Muscle of leg (tissue), 16 donors: ENCODE measurements around the gene RCBTB2. TPM values are rescaled to one million over a fixed set of nuclear protein-coding genes. Genes with fewer than 3 reads are reported as not detected.
A peak's percentile ranks its signal among the peaks of the same experiment; 100 is the strongest.
"Not testable (repeated sequence)": the region's sequence is repeated elsewhere in the genome, so short reads cannot be mapped to it uniquely, and the experiment has no call there.

Source experiments
- DNase-seq: peaks from one replicate; pipeline ENCODE4 v3.0.0; 2013
- H3K27ac ChIP-seq: one replicate; pipeline ENCODE4 v1.5.1; 2013; ENCODE audit warnings: mild to moderate bottlenecking, low read length, control low read depth
- H3K27me3 ChIP-seq: one replicate; pipeline ENCODE4 v1.6.1; 2013; ENCODE audit warnings: low read length; ENCODE audit not compliant: control insufficient read depth, insufficient read depth
- H3K36me3 ChIP-seq: one replicate; pipeline ENCODE4 v1.6.1; 2013; ENCODE audit warnings: low read length; ENCODE audit not compliant: control insufficient read depth, insufficient read depth
- H3K4me1 ChIP-seq: one replicate; pipeline ENCODE4 v1.6.1; 2013; ENCODE audit warnings: low read length; ENCODE audit not compliant: control insufficient read depth, insufficient read depth
- H3K4me3 ChIP-seq: one replicate; pipeline ENCODE4 v1.5.1; 2013; ENCODE audit warnings: low read length, control low read depth
- H3K9me3 ChIP-seq: replicated peaks from 2 replicates; pipeline ENCODE4 v1.6.1; 2013; ENCODE audit warnings: low read depth, low read length; ENCODE audit not compliant: control insufficient read depth
- WGBS: methylation state at CpG from one replicate; pipeline ENCODE4 v1.1.5; 2013; ENCODE audit warnings: missing lambda C conversion rate; ENCODE audit not compliant: insufficient coverage; 5-methylcytosine and 5-hydroxymethylcytosine counted together
- long read RNA-seq, 11 donors: transcript quantifications; one replicate each; lab custom pipeline, GENCODE V29; 2026
- polyA plus RNA-seq, 8 donors: library from polyadenylated mRNA; unstranded; fragments of 120-200 nt; gene quantifications; one replicate each; pipeline versions ENCODE4 v1.2.1 to v1.2.3, GENCODE V29; 2013; ENCODE audit warnings: inconsistent platforms in 1 of 8, low replicate concordance in 1 of 8; ENCODE audit not compliant: insufficient read length in 8 of 8, insufficient read depth in 1 of 8
- total RNA-seq: library from RNA; stranded (reverse); fragments of 120-200 nt; gene quantifications from one replicate; pipeline ENCODE4 v1.2.4, GENCODE V29; 2013

Gene RCBTB2
- total RNA-seq, result 21.1 TPM
- polyA plus RNA-seq, result 10 to 100 TPM; 21.4 to 32.7 (median 24.6) TPM
- long read RNA-seq, donor 1, partial matches to known transcripts, result 0 of 4 reads
- long read RNA-seq, donor 1, other reads (novel, unspliced or antisense), result 0 of 4 reads
- long read RNA-seq, donor 2, result 0 reads
- long read RNA-seq, donor 3, partial matches to known transcripts, result 0 of 1 reads
- long read RNA-seq, donor 3, other reads (novel, unspliced or antisense), result 0 of 1 reads
- long read RNA-seq, donor 4, partial matches to known transcripts, result 6 of 6 reads
- long read RNA-seq, donor 4, other reads (novel, unspliced or antisense), result 0 of 6 reads
- long read RNA-seq, donor 5, transcript RCBTB2-206 (12 exons, 2,984 nt), result minor isoform, 5 of 16 reads
- long read RNA-seq, donor 5, transcript RCBTB2-201 (15 exons, 3,232 nt), result major isoform, 11 of 16 reads
- long read RNA-seq, donor 5, partial matches to known transcripts, result 0 of 16 reads
- long read RNA-seq, donor 5, other reads (novel, unspliced or antisense), result 0 of 16 reads
- long read RNA-seq, donor 6, partial matches to known transcripts, result 0 of 1 reads
- long read RNA-seq, donor 6, other reads (novel, unspliced or antisense), result 0 of 1 reads
- long read RNA-seq, donor 7, partial matches to known transcripts, result 0 of 4 reads
- long read RNA-seq, donor 7, other reads (novel, unspliced or antisense), result 0 of 4 reads
- long read RNA-seq, donor 8, partial matches to known transcripts, result 0 of 7 reads
- long read RNA-seq, donor 8, other reads (novel, unspliced or antisense), result 0 of 7 reads
- long read RNA-seq, donor 9, partial matches to known transcripts, result 0 of 2 reads
- long read RNA-seq, donor 9, other reads (novel, unspliced or antisense), result 0 of 2 reads
- long read RNA-seq, donor 10, transcript RCBTB2-201 (15 exons, 3,232 nt), result major isoform, 5 of 8 reads
- long read RNA-seq, donor 10, partial matches to known transcripts, result 0 of 8 reads
- long read RNA-seq, donor 10, other reads (novel, unspliced or antisense), result 0 of 8 reads
- long read RNA-seq, donor 11, partial matches to known transcripts, result 0 of 1 reads
- long read RNA-seq, donor 11, other reads (novel, unspliced or antisense), result 0 of 1 reads

GRCh38 chr13:48532506-48533499, at the start of gene RCBTB2:
Gene RCBTB2, minus strand, starts transcription at chr13:48533080. Its CDS starts 11,141 bp downstream, at chr13:48521939.
- peak; percentile 99 for DNase-seq
- peak within 1 kb of the TSS; percentile 81 for H3K4me3 ChIP-seq
- H3K27ac ChIP-seq, result peak within 1 kb of the TSS; percentile 97
- no peaks in the 10 kb centered on the region for H3K36me3 ChIP-seq
- H3K4me1 ChIP-seq, result peaks cover 12% of the 10 kb centered on the region
- H3K27me3 ChIP-seq, result no peaks in the 10 kb centered on the region
- H3K9me3 ChIP-seq, result no peaks in the 10 kb centered on the region
- WGBS, result under 1% methylated on average over 62 of the region's 84 CpGs

GRCh38 chr13:48582084-48582483, 49.2 kb upstream of the RCBTB2 start:
- 92% methylated on average over 3 of the region's 3 CpGs for WGBS
- peaks cover 22% of the 10 kb centered on the region for H3K4me1 ChIP-seq

GRCh38 chr13:48580896-48581295, 48.0 kb upstream of the RCBTB2 start:
- H3K9me3 ChIP-seq, result no peaks in the 10 kb centered on the region
- no peaks in the 10 kb centered on the region for H3K27me3 ChIP-seq
- H3K4me1 ChIP-seq, result peaks cover 18% of the 10 kb centered on the region
- no peaks in the 10 kb centered on the region for H3K36me3 ChIP-seq
- no peak overlapping the region for H3K4me3 ChIP-seq
- DNase-seq, result no peak
- no CpG with 5 or more reads among the region's 6 CpGs for WGBS
- H3K27ac ChIP-seq, result no peak overlapping the region

More at GRCh38 chr13:48582084-48582483, 49.2 kb upstream of the RCBTB2 start:
- Histone ChIP-seq H3K27me3 (no peaks in the 10 kb centered on the region), H3K36me3 (no peaks in the 10 kb centered on the region), H3K9me3 (no peaks in the 10 kb centered on the region), H3K27ac (no peak overlapping the region), H3K4me3 (no peak overlapping the region)
- DNase-seq, result no peak

GRCh38 chr13:48580185-48580803, 47.4 kb upstream of the RCBTB2 start:
- 100% methylated on average over 1 of the region's 8 CpGs for WGBS
- Histone ChIP-seq H3K9me3 (no peaks in the 10 kb centered on the region), H3K36me3 (no peaks in the 10 kb centered on the region), H3K27ac (no peak overlapping the region), H3K4me3 (no peak overlapping the region), H3K4me1 (peaks cover 15% of the 10 kb centered on the region), H3K27me3 (no peaks in the 10 kb centered on the region)
- DNase-seq, result peak; percentile 85

- not testable (repeated sequence) for H3K36me3 ChIP-seq, DNase-seq, H3K27me3 ChIP-seq, H3K27ac ChIP-seq, H3K9me3 ChIP-seq, H3K4me3 ChIP-seq
- no CpG with 5 or more reads among the region's 1 CpG for WGBS
- peaks cover 11% of the 10 kb centered on the region for H3K4me1 ChIP-seq
These were observed 47.0 kb upstream of the RCBTB2 start for GRCh38 chr13:48579919-48580180.

GRCh38 chr13:48579165-48579918, 46.5 kb upstream of the RCBTB2 start:
- Histone ChIP-seq H3K27ac (no peak overlapping the region), H3K9me3 (no peaks in the 10 kb centered on the region), H3K36me3 (no peaks in the 10 kb centered on the region), H3K27me3 (no peaks in the 10 kb centered on the region), H3K4me1 (peaks cover 8% of the 10 kb centered on the region), H3K4me3 (no peak overlapping the region)
- DNase-seq, result peak; percentile 77
- WGBS, result 63% methylated on average over 1 of the region's 7 CpGs

GRCh38 chr13:48578516-48579164, 45.8 kb upstream of the RCBTB2 start:
- DNase-seq, result no peak
- peaks cover 11% of the 10 kb centered on the region for H3K4me1 ChIP-seq
- H3K36me3 ChIP-seq, result no peaks in the 10 kb centered on the region
- H3K27me3 ChIP-seq, result no peaks in the 10 kb centered on the region
- peak overlapping the region; percentile 48 for H3K27ac ChIP-seq
- H3K4me3 ChIP-seq, result no peak overlapping the region
- 76% methylated on average over 2 of the region's 3 CpGs for WGBS
- H3K9me3 ChIP-seq, result no peaks in the 10 kb centered on the region

DNA sequence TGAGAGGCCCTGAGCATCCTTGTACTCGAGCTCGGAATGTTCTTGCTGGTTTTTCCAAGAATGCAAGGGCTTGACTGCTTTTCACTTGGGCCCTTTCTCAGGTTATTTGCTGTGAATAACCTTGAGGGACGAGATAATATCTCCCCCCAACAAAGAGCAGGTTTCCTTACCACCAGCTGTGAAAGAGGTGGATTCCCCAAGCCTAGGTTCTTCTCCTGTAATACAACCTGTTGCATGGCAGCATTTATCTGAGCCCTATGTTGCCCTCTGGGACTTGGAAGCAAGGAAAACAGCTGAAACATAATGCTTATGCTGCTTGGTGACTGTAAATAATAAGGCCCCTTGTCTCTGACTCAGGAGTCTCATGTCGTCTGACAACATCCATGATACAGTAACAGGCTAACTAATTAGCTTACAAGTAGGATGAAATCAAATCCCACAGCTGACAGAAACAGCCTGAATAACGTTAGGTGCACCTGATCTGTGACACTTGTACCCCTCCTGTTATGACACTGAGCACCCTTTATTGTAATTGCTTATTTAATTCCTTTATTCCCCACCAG, 43.6 kb upstream of the RCBTB2 start:
- H3K27me3 ChIP-seq, result no peaks in the 10 kb centered on the region
- H3K9me3 ChIP-seq, result no peaks in the 10 kb centered on the region
- peaks cover 12% of the 10 kb centered on the region for H3K4me1 ChIP-seq
- no peak overlapping the region for H3K4me3 ChIP-seq
- H3K36me3 ChIP-seq, result no peaks in the 10 kb centered on the region
- 54% methylated on average over 4 of the region's 5 CpGs for WGBS
- no peak overlapping the region for H3K27ac ChIP-seq
- DNase-seq, result peak; percentile 43
